Suprapubic skin (tissue), 4 donors: ENCODE measurements around the gene FRY.

Experiments used
- CTCF ChIP-seq, 2 donors: fragments of 200-600 bp in 1 of 2; fragments of 450-650 bp in 1 of 2; sonication (generic) in 1 of 2; IDR thresholded peaks; one replicate each; pipeline ENCODE4 v1.5.1; 2016 to 2019; ENCODE audit warnings: antibody characterized with exemption in 2 of 2, mild to moderate bottlenecking in 1 of 2, moderate library complexity in 1 of 2
- EP300 ChIP-seq: sonication (generic); formaldehyde crosslinking; IDR thresholded peaks from one replicate; pipeline ENCODE4 v1.6.1; 2017; ENCODE audit warnings: antibody characterized with exemption
- POLR2AphosphoS5 ChIP-seq, 3 donors: sonication (generic); formaldehyde crosslinking; IDR thresholded peaks; one replicate each; pipeline ENCODE4 v1.6.1; 2017; ENCODE audit warnings: antibody characterized with exemption in 3 of 3

- no peak for TF ChIP-seq CTCF (IDR thresholded peaks at IDR 0.05)
- TF ChIP-seq POLR2AphosphoS5 (IDR thresholded peaks at IDR 0.05): no peak
- no peak for TF ChIP-seq EP300
These were observed 85.4 kb downstream of the FRY start for GRCh38 chr13:32117001-32117400.
